HCT116 (cell line): ENCODE measurements around the gene B3GALT2. TPM values are rescaled to one million over a fixed set of nuclear protein-coding genes. Genes with fewer than 3 reads are reported as not detected.

Experiments used
- ATAC-seq: fragments of 200-7000 bp; cut with Tn5 transposase; 2 replicates; pipeline ENCODE4 v1.9.1; 2020; ENCODE audit warnings: mild to moderate bottlenecking, moderate library complexity
- BruUV-seq: library from RNA; stranded (reverse); fragments of 400-500 nt; replicated peaks from 2 replicates; lab custom pipeline; 2021; lab: Mats Ljungman, UMichigan
- CTCF ChIA-PET: fragments of 300-600 bp; sonication (Branson Sonifier 250); formaldehyde crosslinking; loops from one replicate; lab custom pipeline; 2021; ENCODE audit warnings: antibody characterized with exemption; lab: Charles Lee
- POLR2A ChIA-PET: fragments of 300-600, 350-600 bp; sonication (Branson Sonifier 250); formaldehyde crosslinking; loops from one replicate; lab custom pipeline; 2021; ENCODE audit warnings: antibody characterized with exemption; lab: Charles Lee
- RAD21 ChIA-PET, 2 experiments: fragments of 300-600 bp; sonication (Branson Sonifier 250); formaldehyde crosslinking; loops; one replicate each; lab custom pipeline; 2023; ENCODE audit warnings: low total read pairs in 2 of 2; ENCODE audit not compliant: uncharacterized antibody in 2 of 2, unreplicated experiment in 2 of 2, low non-redundant PET in 1 of 2; lab: Charles Lee
- DNase-seq: peaks from one replicate; pipeline ENCODE4 v3.0.0-alpha.2; 2010; ENCODE audit warnings: low read depth, low spot score
- H2AFZ ChIP-seq: fragments of 200-600 bp; shearing (Covaris generic), sonication (generic); 2 replicates; pipeline ENCODE4 v1.6.1; 2017; ENCODE audit warnings: low read depth, mixed run types, mixed read lengths, antibody characterized with exemption, low read length; ENCODE audit not compliant: poor library complexity, severe bottlenecking
- H3K27ac ChIP-seq: 2 replicates; pipeline ENCODE4 v1.5.1; 2012; ENCODE audit warnings: low read depth, low read length
- H3K27me3 ChIP-seq: fragments of 200-600 bp; sonication (generic); 2 replicates; pipeline ENCODE4 v1.6.1; 2016; ENCODE audit warnings: mixed run types, low read length, mixed read lengths; ENCODE audit not compliant: insufficient read depth
- H3K36me3 ChIP-seq, 2 experiments: fragments of 200-500 bp in 1 of 2; fragments of 200-600 bp in 1 of 2; sonication (Bioruptor generic) in 1 of 2; sonication (generic) in 1 of 2; 2 replicates each; pipeline versions ENCODE4 v1.5.1 to v1.6.1; 2014 to 2016; ENCODE audit warnings: low read length in 2 of 2, inconsistent platforms in 1 of 2, mixed read lengths in 1 of 2, mixed run types in 1 of 2; ENCODE audit not compliant: insufficient read depth in 2 of 2, control insufficient read depth in 1 of 2
- H3K4me1 ChIP-seq, 2 experiments: fragments of 200-600 bp in 1 of 2; sonication (generic) in 1 of 2; 2 replicates each; pipeline versions ENCODE4 v1.5.1 to v1.6.1; 2012 to 2017; ENCODE audit warnings: low read length in 2 of 2, inconsistent platforms in 1 of 2, mild to moderate bottlenecking in 1 of 2, mixed read lengths in 1 of 2, mixed run types in 1 of 2, moderate library complexity in 1 of 2; ENCODE audit not compliant: insufficient read depth in 2 of 2, control insufficient read depth in 1 of 2
- H3K4me2 ChIP-seq: fragments of 200-600 bp; sonication (generic); 2 replicates; pipeline ENCODE4 v1.6.1; 2017; ENCODE audit warnings: mixed run types, low read length, mixed read lengths
- H3K4me3 ChIP-seq, 2 experiments: fragments of 200-600 bp in 1 of 2; sonication (generic) in 1 of 2; replicated peaks in 1 of 2; 2 replicates each; pipeline ENCODE4 v1.5.1; 2011 to 2016; ENCODE audit warnings: low read length in 2 of 2, control low read depth in 1 of 2, low read depth in 1 of 2, mild to moderate bottlenecking in 1 of 2, mixed read lengths in 1 of 2, mixed run types in 1 of 2
- H3K79me2 ChIP-seq: fragments of 200-600 bp; sonication (generic); 2 replicates; pipeline ENCODE4 v1.6.1; 2017; ENCODE audit warnings: mild to moderate bottlenecking, mixed run types, low read length, moderate library complexity, mixed read lengths; ENCODE audit not compliant: insufficient read depth
- H3K9ac ChIP-seq: fragments of 200-600 bp; sonication (generic); 2 replicates; pipeline ENCODE4 v1.6.1; 2016; ENCODE audit warnings: low read length, mixed read lengths
- H3K9me2 ChIP-seq: fragments of 200-600 bp; sonication (generic), shearing (Covaris generic); 2 replicates; pipeline ENCODE4 v1.6.1; 2017; ENCODE audit warnings: mixed run types, mild to moderate bottlenecking, moderate library complexity; ENCODE audit not compliant: insufficient read depth
- H3K9me3 ChIP-seq, 2 experiments: fragments of 200-500 bp in 1 of 2; fragments of 200-600 bp in 1 of 2; sonication (Bioruptor generic) in 1 of 2; sonication (generic) in 1 of 2; 2 replicates each; pipeline ENCODE4 v1.6.1; 2014 to 2017; ENCODE audit warnings: low read length in 2 of 2, mixed read lengths in 2 of 2, inconsistent platforms in 1 of 2, low read depth in 1 of 2, mild to moderate bottlenecking in 1 of 2, mixed run types in 1 of 2, moderate library complexity in 1 of 2; ENCODE audit not compliant: control insufficient read depth in 1 of 2, insufficient read depth in 1 of 2
- H4K20me1 ChIP-seq: fragments of 200-600 bp; sonication (generic), shearing (Covaris generic); 2 replicates; pipeline ENCODE4 v1.6.1; 2017; ENCODE audit warnings: mixed run types, mild to moderate bottlenecking, moderate library complexity; ENCODE audit not compliant: insufficient read depth
- CBX3 ChIP-seq: IDR thresholded peaks from 2 replicates; pipeline ENCODE4 v1.6.1; 2012; ENCODE audit warnings: low read depth
- CEBPB ChIP-seq: IDR thresholded peaks from 2 replicates; pipeline ENCODE4 v1.6.1; 2012; ENCODE audit warnings: low read depth
- EGR1 ChIP-seq: IDR thresholded peaks from 2 replicates; pipeline ENCODE4 v1.6.1; 2012; ENCODE audit warnings: low read depth
- EZH2 ChIP-seq: fragments of 200-600 bp; sonication (generic); IDR thresholded peaks from 2 replicates; pipeline ENCODE4 v1.6.1; 2017; ENCODE audit warnings: antibody characterized with exemption, mixed run types
- EZH2phosphoT487 ChIP-seq: fragments of 200-600 bp; IDR thresholded peaks from 2 replicates; pipeline ENCODE4 v1.6.1; 2018; ENCODE audit warnings: antibody characterized with exemption, borderline replicate concordance
- FOSL1 ChIP-seq: IDR thresholded peaks from 2 replicates; pipeline ENCODE4 v1.6.1; 2012; ENCODE audit warnings: low read depth
- JUND ChIP-seq: IDR thresholded peaks from 2 replicates; pipeline ENCODE4 v1.6.1; 2012
- MAX ChIP-seq: IDR thresholded peaks from 2 replicates; pipeline ENCODE4 v1.6.1; 2012
- POLR2A ChIP-seq: IDR thresholded peaks from 2 replicates; pipeline ENCODE4 v1.7.0; 2011; ENCODE audit warnings: borderline replicate concordance; ENCODE audit not compliant: insufficient read depth, insufficient read length; ENCODE audit errors: extremely low read depth
- POLR2AphosphoS5 ChIP-seq: IDR thresholded peaks from 2 replicates; pipeline ENCODE4 v1.6.1; 2011; ENCODE audit warnings: mild to moderate bottlenecking, low read depth, low read length, moderate library complexity
- RAD21 ChIP-seq: IDR thresholded peaks from 2 replicates; pipeline ENCODE4 v1.6.1; 2012; ENCODE audit warnings: low read depth, mild to moderate bottlenecking
- SIN3A ChIP-seq: IDR thresholded peaks from 2 replicates; pipeline ENCODE4 v1.6.1; 2012; ENCODE audit warnings: low read depth
- SP1 ChIP-seq: IDR thresholded peaks from 2 replicates; pipeline ENCODE4 v1.6.1; 2012; ENCODE audit warnings: low read depth
- SRF ChIP-seq: IDR thresholded peaks from 2 replicates; pipeline ENCODE4 v1.6.1; 2012; ENCODE audit warnings: low read depth
- YY1 ChIP-seq: IDR thresholded peaks from 2 replicates; pipeline ENCODE4 v1.6.1; 2011; ENCODE audit warnings: low read length, low read depth, moderate library complexity, mild to moderate bottlenecking; ENCODE audit not compliant: insufficient replicate concordance; ENCODE audit errors: extremely low read depth
- ZNF274 ChIP-seq: fragments of 200-500 bp; sonication (Bioruptor generic); IDR thresholded peaks from 2 replicates; pipeline ENCODE4 v1.6.1; 2014; ENCODE audit warnings: mild to moderate bottlenecking, low read depth, low read length, inconsistent platforms
- intact Hi-C: fragments of 100-400 bp; cut with micrococcal nuclease; formaldehyde crosslinking; loops from 2 replicates; pipeline ENCODE4 v1.10.0; 2022
- total RNA-seq: library from RNA; stranded (reverse); gene quantifications from one replicate; pipeline ENCODE4 v1.2.1, GENCODE V29; 2021; ENCODE audit not compliant: unreplicated experiment
- TF ChIP-seq, protein P1 (sequence below), 3 experiments: fragments of 200-600 bp in 1 of 3; sonication (generic) in 1 of 3; IDR thresholded peaks in 2 of 3; conservative IDR thresholded peaks in 1 of 3; 2 replicates each; pipeline ENCODE4 v1.5.1; 2012 to 2017; ENCODE audit warnings: low read depth in 2 of 3, low read length in 2 of 3, antibody characterized with exemption in 1 of 3, borderline replicate concordance in 1 of 3, control low read depth in 1 of 3, mild to moderate bottlenecking in 1 of 3, mixed read lengths in 1 of 3, mixed run types in 1 of 3, moderate library complexity in 1 of 3; ENCODE audit not compliant: insufficient read depth in 1 of 3
- TF ChIP-seq, protein P2 (sequence below): IDR thresholded peaks from 2 replicates; pipeline ENCODE4 v1.6.1; 2012
- TF ChIP-seq, protein P3 (sequence below): IDR thresholded peaks from 2 replicates; pipeline ENCODE4 v1.6.1; 2011; ENCODE audit warnings: mild to moderate bottlenecking, low read length, moderate library complexity; ENCODE audit not compliant: insufficient replicate concordance; ENCODE audit errors: extremely low read depth

Gene B3GALT2
- total RNA-seq, 1 experiment from 2014 or later = 0.15 TPM

DNA sequence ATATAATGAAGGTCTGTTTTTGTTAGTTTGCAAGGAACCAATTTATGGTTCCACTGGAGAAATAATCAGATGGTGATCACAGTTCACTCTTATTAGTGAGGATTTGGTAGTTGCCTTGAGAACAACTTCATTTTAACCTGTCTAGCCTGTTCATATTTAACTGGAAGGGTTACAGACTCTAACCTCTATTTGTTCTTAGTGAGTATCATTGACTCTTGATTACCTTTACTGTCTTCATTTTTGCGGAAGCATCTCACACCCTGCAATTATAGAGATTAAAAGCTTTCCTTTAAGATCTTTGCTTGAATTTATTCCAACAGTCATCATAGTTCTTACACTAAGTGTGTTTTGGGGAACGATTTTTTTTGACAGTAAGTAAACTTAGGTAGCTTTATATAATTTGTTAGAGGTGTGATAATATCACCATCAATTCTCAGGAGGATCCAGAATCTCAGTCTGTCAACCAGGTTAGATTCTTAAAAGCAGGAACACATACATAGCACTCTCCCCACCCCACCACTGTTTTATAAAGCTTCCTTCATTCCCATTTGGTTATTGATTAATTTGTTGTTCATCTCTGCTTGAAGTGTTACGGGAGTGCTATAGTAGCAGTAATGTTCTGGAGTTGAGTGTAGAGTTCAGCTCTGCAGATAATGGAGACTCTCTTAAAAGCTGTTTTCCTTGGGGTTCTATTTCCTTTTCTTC, 30.1 kb downstream of the B3GALT2 start:
- DNase-seq (no peak), ATAC-seq (no peak; the same call in 1 of the 2 replicates)
- POLR2A ChIA-PET = no interaction called here
- H3K27ac ChIP-seq = no peak overlapping the region
- peaks cover 13% of the 10 kb centered on the region; the same call in 1 of the 2 replicates for H4K20me1 ChIP-seq
- no peak overlapping the region for H2AFZ ChIP-seq
- H3K4me3 ChIP-seq = no peak overlapping the region
- H3K27me3 ChIP-seq = no peaks in the 10 kb centered on the region
- H3K4me1 ChIP-seq = peaks cover 0 to 11% of the 10 kb centered on the region in 2 experiments; a peak in 2 of 4 replicates
- CTCF ChIA-PET = interaction anchor here (2.4 kb wide), 1 partner anchor 13 kb away, joined by 14 read pairs; no protein-coding TSS in a partner anchor
- BruUV-seq = no TSS peak
- H3K4me2 ChIP-seq = peak overlapping the region; percentile 4; the same call in 1 of the 2 replicates
- H3K79me2 ChIP-seq = peaks cover 66% of the 10 kb centered on the region
- RAD21 ChIA-PET = no interaction called here
- intact Hi-C loops = no loop called here
- no peaks in the 10 kb centered on the region for H3K9me2 ChIP-seq
- H3K9ac ChIP-seq = no peak overlapping the region
- H3K9me3 ChIP-seq = no peaks in the 10 kb centered on the region
- TF ChIP-seq SIN3A (no peak), RAD21 (no peak), CEBPB (no peak), SP1 (no peak), EZH2 (no peak), EGR1 (no peak), MAX (no peak), CBX3 (no peak), SRF (no peak), ZNF274 (no peak), FOSL1 (no peak), POLR2AphosphoS5 (no peak), POLR2A (no peak), JUND (no peak), YY1 (no peak), EZH2phosphoT487 (no peak)
- TF ChIP-seq, protein P1, sequence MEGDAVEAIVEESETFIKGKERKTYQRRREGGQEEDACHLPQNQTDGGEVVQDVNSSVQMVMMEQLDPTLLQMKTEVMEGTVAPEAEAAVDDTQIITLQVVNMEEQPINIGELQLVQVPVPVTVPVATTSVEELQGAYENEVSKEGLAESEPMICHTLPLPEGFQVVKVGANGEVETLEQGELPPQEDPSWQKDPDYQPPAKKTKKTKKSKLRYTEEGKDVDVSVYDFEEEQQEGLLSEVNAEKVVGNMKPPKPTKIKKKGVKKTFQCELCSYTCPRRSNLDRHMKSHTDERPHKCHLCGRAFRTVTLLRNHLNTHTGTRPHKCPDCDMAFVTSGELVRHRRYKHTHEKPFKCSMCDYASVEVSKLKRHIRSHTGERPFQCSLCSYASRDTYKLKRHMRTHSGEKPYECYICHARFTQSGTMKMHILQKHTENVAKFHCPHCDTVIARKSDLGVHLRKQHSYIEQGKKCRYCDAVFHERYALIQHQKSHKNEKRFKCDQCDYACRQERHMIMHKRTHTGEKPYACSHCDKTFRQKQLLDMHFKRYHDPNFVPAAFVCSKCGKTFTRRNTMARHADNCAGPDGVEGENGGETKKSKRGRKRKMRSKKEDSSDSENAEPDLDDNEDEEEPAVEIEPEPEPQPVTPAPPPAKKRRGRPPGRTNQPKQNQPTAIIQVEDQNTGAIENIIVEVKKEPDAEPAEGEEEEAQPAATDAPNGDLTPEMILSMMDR (IDR thresholded peaks at IDR 0.05 in 2 of 3, conservative IDR thresholded peaks at IDR 0.05 in 1 of 3; ENCODE audit: borderline replicate concordance in 1 of 3, insufficient read depth in 1 of 3, low read depth in 2 of 3, low read length in 2 of 3) = no peak
- TF ChIP-seq, protein P2, sequence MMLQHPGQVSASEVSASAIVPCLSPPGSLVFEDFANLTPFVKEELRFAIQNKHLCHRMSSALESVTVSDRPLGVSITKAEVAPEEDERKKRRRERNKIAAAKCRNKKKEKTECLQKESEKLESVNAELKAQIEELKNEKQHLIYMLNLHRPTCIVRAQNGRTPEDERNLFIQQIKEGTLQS = no peak
- TF ChIP-seq, protein P3, sequence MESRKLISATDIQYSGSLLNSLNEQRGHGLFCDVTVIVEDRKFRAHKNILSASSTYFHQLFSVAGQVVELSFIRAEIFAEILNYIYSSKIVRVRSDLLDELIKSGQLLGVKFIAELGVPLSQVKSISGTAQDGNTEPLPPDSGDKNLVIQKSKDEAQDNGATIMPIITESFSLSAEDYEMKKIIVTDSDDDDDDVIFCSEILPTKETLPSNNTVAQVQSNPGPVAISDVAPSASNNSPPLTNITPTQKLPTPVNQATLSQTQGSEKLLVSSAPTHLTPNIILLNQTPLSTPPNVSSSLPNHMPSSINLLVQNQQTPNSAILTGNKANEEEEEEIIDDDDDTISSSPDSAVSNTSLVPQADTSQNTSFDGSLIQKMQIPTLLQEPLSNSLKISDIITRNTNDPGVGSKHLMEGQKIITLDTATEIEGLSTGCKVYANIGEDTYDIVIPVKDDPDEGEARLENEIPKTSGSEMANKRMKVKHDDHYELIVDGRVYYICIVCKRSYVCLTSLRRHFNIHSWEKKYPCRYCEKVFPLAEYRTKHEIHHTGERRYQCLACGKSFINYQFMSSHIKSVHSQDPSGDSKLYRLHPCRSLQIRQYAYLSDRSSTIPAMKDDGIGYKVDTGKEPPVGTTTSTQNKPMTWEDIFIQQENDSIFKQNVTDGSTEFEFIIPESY = no peak
- peaks cover 6 to 15% of the 10 kb centered on the region in 2 experiments; a peak in 3 of 4 replicates for H3K36me3 ChIP-seq
